ENCODE results near the gene ARFIP1.

The ARFIP1 gene

DNA sequence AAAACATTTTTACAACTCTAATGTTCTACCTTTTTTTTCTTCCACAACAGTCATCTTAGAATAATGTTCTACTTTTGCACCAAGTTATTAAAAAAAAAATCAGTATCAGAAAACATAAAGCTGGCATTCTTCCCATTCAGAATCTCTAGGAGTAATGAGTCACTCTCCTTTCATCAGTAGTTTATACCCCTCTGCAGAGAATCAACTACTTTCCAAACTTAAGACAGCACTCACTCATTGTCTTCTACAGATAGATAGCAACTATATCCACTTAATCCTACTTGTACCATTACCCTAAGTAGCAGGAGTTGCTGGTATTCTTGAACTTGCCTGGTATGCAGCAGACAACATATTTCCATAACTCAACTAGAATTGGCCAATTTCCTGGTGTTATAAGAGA lies 3.4 kb upstream of the ARFIP1 start:
- TF ChIP-seq, protein P1, sequence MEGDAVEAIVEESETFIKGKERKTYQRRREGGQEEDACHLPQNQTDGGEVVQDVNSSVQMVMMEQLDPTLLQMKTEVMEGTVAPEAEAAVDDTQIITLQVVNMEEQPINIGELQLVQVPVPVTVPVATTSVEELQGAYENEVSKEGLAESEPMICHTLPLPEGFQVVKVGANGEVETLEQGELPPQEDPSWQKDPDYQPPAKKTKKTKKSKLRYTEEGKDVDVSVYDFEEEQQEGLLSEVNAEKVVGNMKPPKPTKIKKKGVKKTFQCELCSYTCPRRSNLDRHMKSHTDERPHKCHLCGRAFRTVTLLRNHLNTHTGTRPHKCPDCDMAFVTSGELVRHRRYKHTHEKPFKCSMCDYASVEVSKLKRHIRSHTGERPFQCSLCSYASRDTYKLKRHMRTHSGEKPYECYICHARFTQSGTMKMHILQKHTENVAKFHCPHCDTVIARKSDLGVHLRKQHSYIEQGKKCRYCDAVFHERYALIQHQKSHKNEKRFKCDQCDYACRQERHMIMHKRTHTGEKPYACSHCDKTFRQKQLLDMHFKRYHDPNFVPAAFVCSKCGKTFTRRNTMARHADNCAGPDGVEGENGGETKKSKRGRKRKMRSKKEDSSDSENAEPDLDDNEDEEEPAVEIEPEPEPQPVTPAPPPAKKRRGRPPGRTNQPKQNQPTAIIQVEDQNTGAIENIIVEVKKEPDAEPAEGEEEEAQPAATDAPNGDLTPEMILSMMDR (IDR thresholded peaks at IDR 0.05; ENCODE audit: low read depth, low read length), result no peak
- DNase-seq (ENCODE audit: extremely low read depth, low read depth), result no peak

DNA sequence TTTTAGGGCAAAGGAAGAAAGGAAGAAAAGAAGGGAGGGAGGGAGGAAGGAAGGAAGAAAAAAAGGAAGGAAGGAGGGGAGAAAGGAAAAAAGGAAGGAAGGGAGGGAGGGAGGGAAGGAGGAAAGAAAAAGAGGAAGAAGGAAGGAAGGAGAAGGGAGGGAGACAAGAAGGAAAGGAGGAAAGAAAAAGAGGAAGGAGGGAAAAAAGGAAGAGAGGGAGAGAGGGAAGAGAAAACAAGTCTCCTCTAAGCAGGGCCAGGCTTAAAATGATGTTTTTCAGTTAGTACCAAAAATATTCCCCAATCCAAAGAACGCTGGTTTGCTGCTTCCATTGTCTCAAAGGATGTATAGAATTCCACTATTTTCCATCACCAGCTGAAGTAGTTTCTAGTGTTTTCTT lies 2.3 kb upstream of the ARFIP1 start:
- no peak for DNase-seq (ENCODE audit: extremely low read depth, low read depth)
- TF ChIP-seq, protein P1 (IDR thresholded peaks at IDR 0.05; ENCODE audit: low read depth, low read length), result no peak

DNA sequence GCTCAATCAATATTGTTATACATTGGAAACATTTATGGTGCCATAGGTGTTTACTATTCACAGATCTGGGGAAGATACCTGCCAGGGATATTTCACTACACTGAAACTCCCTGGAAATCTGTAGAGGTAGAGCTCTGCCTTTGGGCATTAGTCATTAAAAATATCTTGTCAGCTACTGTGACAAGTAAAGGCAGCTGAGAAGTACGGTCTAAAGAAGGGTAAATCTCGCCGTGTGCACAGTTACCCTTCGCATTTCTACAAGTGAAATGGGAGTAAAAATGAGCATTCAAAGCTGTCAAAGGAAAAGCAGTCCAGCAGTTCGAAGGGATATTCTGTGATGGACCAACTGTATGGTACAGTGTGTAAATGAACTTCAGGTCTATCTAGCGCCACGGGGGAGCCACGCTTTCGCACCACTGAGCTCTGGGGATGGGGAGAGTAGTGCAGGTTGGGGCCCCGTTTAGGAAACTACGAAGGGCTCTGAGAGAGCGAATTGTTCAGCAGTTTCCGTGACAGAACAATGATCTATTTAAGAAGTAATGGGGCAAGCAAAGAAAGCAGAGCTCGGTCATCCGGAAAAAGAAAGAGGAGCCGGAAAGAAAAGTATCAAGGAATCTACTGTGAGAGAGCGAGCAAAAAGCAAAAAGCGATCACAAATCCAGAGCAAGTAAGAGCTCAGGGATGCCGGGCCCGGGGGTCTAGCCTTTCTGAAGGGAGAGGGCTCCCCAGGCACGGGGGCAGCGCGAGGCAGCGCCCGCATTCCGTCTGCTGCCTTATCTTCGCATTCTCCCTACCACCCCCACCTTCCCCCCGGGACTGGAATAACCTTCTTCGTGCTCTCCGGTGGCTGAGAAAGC lies 870 bp upstream of the ARFIP1 start:
- no peak for DNase-seq (ENCODE audit: extremely low read depth, low read depth)
- TF ChIP-seq, protein P1 (IDR thresholded peaks at IDR 0.05; ENCODE audit: low read depth, low read length), result no peak

DNA sequence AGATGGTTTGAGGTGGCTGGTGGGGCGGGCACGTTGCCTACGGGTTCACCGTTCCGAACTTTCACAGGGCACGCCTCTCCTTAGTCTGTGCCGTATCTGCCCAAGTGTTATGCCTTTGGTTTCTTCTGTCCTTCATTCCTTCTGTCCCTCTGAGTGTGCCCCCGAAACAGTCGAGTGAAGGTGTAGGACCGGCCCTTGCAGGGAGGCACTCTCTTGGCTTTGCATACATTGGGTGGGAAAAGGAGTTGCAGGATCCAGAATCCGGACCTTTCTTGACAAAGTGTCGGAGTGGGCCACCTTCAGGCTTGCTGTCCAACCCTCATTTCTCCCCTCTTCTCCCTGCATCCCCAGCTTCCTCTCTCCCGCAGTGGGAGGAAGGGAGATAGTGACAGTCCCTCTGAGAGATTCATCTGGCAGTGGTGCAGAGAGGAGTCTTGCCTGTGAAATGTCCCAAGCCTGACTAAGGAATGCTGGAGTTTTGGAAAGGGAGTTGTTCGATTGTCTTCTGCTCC lies 569 bp downstream of the ARFIP1 start:
- no peak for DNase-seq (ENCODE audit: extremely low read depth, low read depth)
- TF ChIP-seq, protein P1 (IDR thresholded peaks at IDR 0.05; ENCODE audit: low read depth, low read length), result no peak

DNA sequence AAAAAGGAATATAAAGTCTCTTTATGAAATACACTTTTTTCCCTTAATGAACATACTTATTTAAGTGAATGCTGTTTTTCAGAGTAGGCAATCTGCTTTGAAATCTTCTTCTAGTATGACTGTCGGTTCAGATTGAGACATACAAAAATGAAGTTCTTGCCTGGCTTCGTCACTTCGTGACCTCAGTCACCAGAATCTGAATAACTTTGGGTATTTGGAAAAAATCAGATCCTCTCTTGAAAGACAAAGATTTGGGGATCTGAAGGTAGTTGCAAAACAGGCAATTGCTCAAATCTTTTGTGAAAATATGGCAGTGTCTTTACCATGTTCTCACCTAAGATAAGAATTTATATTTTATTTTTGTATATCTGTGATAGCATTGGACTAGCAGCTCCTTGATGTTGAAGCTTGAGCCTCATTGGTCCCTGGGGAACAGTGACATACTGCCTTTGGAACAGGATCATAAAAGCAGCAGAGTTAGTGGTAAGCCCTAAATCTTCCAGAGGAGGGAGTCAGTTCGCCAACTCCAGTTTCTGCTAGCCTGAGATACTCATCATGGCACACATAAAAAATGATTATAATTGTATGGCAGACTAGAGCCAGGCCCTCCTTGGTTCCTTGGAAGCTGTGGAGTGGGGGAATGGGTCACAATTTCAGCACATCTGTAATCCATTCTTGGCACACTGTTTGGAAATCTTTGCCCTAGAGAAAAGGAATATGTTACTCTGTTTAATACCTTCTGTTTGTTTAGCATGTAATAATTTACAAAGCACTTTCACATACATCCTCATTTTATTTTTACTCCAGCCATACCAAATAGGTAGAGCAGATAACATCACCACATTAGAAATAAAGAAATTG lies 5.0 kb downstream of the ARFIP1 start:
- TF ChIP-seq, protein P1 (IDR thresholded peaks at IDR 0.05; ENCODE audit: low read depth, low read length), result peak; percentile 25
- no peak for DNase-seq (ENCODE audit: extremely low read depth, low read depth)

DNA sequence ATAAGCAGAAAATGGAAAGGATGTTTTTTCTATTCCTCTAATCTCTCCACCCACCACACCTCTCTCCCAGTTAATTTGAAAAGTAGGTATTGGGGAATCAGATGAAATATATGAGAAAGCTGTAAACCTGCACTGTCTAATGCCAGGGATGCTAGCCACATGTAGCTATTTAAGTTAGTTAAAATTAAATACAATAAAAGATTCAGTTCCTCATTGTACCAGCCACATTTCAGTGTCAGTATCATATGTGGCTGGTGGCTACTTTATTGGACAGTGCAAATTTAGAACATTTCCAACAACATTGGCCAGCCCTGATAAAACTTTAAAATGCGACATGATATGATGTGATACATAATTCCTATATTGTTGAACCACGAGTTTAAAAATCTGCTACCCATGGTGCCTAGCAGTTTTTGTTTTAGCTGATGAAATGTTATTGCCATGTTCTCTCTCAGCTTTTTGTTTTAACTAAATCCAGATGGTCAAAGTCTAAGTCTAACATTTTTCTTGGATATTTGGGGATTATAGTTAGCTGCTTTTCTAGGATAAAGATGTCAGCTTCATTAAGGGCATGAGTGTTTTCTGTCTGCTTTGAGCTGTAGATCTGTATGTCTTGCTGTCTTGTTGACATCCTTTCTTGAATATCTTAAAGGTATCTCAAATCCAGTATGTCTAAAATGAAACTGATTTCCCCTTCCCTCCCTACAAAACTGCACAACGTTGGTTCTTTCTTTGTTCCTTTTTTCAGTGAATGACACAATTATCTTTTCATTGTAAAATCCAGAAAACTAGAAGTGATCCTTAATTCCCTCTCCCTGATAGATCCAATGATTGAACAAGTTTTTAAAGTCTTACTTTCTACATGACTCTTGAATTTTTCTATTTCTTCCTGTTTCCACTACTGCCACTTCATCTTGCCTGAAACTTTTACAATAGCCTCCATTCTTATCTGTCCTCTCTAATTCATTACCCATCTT lies 6.2 kb downstream of the ARFIP1 start:
- TF ChIP-seq, protein P1 (IDR thresholded peaks at IDR 0.05; ENCODE audit: low read depth, low read length), result no peak
- DNase-seq (ENCODE audit: extremely low read depth, low read depth), result no peak

Data from AG09319 (cell line).